ENCODE data around the gene SLC10A7.

SLC10A7 gene

GRCh38 chr4:146495269-146495668, 26.5 kb downstream of the SLC10A7 start:
- no peak for DNase-seq (ENCODE audit: low read depth in 2 of 2)

GRCh38 chr4:146494143-146494542, 27.6 kb downstream of the SLC10A7 start:
- no peak for DNase-seq (ENCODE audit: low read depth in 2 of 2)

DNA sequence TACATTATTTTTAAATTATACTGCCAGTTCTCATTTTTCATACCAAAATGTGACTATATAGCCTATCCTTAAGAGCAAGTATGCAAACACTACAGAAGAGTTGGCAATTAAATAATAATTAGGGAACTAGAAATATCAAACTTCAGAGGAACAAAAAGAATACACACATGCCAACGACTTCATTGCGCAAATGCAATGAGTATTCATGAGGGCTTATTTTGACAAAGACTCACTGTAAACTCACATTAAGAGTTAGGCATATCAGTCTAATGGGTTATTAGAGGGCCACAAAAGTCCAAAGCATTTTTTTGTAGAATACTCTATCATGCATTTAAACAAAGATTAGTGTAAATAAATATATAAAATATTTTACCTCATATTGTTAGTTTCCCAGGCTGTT, 31.6 kb downstream of the SLC10A7 start:
- no peak for DNase-seq (ENCODE audit: low read depth in 2 of 2)

DNA sequence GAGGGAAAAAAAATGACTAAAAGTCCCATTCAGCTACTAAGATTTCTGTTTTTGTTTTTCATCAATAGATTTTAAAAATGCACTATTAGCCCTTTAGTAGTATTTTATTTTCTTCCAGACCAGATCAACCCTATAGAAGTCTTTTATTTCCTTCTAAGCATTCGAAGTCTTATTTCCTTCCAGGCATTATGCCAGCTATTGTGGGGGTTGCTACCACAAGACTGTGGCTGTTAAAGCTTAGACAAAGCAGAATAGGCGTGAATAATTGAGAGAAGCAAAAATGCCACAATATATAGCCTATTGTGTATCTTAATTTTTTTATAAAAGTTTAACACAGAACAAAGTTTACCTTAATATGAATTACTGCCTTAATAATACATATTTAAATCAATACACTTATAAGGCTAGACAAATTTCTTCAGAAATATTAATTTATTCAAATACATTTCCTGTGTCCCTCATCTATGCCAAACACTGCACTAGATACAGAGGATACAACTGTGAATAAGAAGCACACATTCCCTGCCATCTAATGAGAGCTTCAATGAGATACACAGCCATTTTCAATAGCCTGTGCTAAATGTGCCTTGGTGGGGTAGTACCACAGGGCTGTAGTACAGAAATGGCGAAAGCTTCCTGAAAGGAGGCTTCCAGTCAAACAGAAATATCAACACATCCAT, 33.1 kb downstream of the SLC10A7 start:
- DNase-seq (ENCODE audit: low read depth in 2 of 2) = no peak

DNA sequence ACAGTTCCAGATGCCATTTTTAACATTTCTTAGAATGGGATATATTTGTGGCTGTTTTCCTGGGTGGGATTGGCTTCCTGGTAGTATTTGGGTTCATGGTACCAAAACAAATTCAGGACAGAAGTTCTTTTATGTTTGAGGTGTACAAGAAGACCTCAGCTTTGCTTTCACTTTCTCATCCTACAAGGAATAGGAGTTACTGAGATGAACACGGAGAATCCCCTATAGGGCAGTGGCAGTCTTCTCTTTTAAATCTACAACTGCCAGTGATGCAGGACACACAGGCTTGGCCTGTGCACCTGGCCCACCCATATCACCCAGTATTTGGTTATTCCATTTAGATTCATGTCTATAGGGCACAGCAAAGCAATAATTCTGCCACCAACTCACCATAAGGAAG, 35.2 kb downstream of the SLC10A7 start:
- DNase-seq (ENCODE audit: low read depth in 2 of 2) = no peak

DNA sequence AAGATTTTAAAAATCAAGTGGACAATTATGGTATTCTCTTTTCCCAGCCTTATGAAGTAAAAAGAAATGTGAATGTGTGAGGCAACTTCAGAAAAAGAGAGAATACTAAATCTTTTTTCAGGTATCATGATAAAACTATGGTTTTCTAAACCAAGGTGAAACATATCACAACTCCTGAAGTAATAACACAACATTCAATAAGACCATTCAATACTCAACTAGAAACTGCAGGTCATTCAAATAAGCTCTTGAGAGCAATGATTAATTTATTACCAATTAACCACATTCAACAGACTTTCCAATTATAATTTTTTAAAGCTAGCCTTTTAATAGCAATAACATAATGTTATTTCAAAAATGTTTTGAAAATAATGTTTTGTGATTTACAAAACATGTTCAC, 35.8 kb downstream of the SLC10A7 start:
- no peak for DNase-seq (ENCODE audit: low read depth in 2 of 2)

- DNase-seq (ENCODE audit: low read depth in 2 of 2) = no peak
Observed at GRCh38 chr4:146482788-146483187, 39.0 kb downstream of the SLC10A7 start.

GRCh38 chr4:146481246-146481645, 40.5 kb downstream of the SLC10A7 start:
- no peak for DNase-seq (ENCODE audit: low read depth in 2 of 2)

GRCh38 chr4:146478009-146478408, 43.7 kb downstream of the SLC10A7 start:
- no peak for DNase-seq (ENCODE audit: low read depth in 2 of 2)

- DNase-seq (ENCODE audit: low read depth in 2 of 2) = no peak
Observed at GRCh38 chr4:146477054-146477453, 44.7 kb downstream of the SLC10A7 start.

- DNase-seq (ENCODE audit: low read depth in 2 of 2) = no peak
Observed at GRCh38 chr4:146472404-146472803, 49.3 kb downstream of the SLC10A7 start.

GRCh38 chr4:146470604-146471003, 51.1 kb downstream of the SLC10A7 start:
- DNase-seq (ENCODE audit: low read depth in 2 of 2) = no peak

- no peak for DNase-seq (ENCODE audit: low read depth in 2 of 2)
Observed at GRCh38 chr4:146469022-146469421, 52.7 kb downstream of the SLC10A7 start.

- no peak for DNase-seq (ENCODE audit: low read depth in 2 of 2)
Observed at GRCh38 chr4:146465628-146466027, 56.1 kb downstream of the SLC10A7 start.

GRCh38 chr4:146462251-146462650, 59.5 kb downstream of the SLC10A7 start:
- DNase-seq (ENCODE audit: low read depth in 2 of 2) = no peak

- DNase-seq (ENCODE audit: low read depth in 2 of 2) = no peak
Observed at GRCh38 chr4:146458594-146458993, 63.1 kb downstream of the SLC10A7 start.

- no peak for DNase-seq (ENCODE audit: low read depth in 2 of 2)
Observed at GRCh38 chr4:146456681-146457080, 65.1 kb downstream of the SLC10A7 start.

DNA sequence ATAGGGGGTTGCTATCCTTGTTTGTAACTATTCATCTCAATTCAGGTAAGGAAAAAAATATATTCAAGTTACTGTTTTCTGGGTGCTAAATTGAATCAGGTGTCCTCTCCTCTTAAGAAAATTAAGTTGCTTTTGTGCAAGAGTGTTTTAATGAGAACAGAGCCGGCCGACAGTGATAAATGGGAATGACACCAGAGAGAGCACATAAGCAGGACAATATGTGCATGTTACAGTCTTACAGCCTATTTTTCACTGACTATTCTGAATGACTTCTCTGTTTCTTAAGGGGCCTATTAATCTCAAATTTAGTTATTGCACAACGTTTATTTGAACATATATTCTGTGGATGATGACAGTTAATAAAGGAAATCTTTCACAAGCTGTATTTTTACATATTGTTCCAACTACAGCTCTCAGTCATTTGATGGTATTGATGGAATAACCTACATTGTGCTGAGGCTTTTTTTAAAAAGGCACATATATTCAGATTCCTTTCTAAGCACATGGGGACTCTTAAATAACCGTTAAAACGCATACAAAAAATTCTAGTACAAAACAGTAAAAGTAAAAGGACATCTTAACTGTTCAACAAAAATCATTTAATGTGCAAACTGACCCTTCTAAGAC, 68.4 kb downstream of the SLC10A7 start:
- DNase-seq (ENCODE audit: low read depth in 2 of 2) = no peak

DNA sequence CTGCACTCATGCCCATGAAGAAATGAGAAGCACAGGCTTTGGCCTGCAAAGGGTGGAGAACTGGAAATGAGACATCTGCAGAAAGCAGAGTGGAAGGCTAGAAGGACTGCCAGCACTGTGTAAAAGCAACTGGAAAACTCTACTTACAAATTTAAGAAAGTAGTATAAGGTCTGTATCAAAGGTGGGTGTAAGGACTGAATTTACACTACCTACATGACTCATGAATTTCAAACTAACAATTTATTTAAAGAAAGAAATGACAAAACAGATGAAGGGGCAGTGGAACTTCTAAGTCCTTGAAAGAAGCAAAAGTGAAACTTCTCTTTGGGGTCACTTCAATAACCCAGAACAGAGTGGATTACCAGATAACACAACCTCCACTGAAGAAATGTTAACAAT, 71.2 kb downstream of the SLC10A7 start:
- no peak for DNase-seq (ENCODE audit: low read depth in 2 of 2)

DNA sequence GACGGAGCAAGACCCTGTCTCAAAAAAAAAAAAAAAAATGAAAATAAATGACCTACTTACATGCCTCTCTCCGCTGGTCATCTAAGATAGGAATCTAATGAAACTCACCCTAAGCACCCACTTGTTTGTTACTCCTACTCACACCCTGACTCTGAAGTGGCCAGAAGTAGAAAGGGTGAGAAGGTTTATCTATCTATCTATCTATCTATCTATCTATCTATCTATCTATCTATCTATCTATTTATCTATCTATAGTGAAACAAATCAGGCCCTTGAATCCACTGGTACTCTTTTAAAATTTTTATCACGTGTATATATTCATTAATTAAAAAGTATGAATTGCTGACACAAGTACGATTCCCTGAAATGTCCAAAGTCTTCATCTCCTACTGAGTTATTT, 75.2 kb downstream of the SLC10A7 start:
- DNase-seq (ENCODE audit: low read depth in 2 of 2) = no peak

DNA sequence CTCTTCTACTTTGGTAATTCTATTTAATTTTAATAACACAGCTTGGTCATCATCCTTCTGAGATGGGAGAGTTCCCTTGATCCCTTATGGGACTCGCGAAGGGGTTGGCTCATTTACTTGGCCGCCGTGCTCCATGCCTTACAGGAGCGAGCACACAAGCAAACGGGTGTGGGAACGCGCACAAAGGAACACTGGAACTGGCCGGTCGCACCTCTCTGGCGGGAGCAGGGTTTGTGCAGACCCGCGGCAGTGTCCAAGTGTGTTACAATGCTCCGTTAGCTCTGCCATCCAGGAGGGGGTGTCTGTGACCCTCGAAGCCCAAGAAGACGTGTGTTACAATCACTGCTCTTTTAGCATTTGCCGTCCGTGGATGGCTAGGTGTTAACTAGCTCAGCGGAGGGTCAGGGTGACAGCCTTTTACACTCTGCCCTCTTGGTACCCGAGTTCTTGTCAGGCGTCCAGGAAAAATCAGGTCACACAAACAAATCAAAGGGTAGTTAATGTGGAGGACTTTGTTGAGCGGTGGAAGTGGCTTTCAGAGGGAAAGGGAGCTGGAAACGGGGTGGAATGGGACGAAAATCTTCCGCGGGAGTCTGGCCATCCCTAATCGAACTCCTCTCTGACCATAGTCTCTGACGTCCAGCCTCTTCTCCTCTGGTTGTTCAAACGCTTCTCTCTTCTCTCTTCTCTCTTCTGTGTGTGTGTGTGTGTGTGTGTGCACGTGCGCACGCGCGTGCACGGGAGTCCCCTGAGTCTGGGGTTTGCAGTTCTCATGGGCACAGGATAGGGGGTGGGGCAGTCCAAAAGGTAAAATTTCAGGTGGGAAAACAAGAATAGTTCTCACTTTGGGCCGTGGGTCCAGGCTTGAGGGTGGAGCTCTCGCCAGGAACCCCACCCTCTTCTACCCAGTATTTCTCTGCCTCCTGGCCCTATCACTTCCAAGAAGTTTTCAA, 76.3 kb downstream of the SLC10A7 start:
- DNase-seq (ENCODE audit: low read depth in 2 of 2) = no peak

DNA sequence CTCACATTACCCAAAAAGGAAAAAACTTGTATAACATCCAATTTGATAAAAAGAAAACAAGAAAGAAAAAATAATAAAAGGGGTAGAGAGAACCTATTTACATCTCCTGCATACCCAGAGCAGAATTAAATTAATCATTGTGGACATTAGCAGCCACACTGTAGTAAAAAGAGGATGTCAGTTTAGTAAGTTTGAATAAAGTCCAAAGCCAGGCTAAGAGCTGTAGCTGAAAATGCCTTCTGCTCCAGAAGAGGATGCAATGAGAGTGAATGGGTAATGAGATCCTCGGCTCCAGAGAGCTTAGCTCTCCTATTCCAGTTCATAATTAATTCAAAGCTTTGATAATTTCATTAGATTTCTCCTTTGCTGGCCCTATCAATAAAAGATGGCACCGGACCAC, 78.2 kb downstream of the SLC10A7 start:
- DNase-seq (ENCODE audit: low read depth in 2 of 2) = no peak

- DNase-seq (ENCODE audit: low read depth in 2 of 2) = no peak
Observed at GRCh38 chr4:146442801-146443200, 78.9 kb downstream of the SLC10A7 start.

Data from stimulated activated CD4-positive, alpha-beta T cell treated with anti-CD3 and anti-CD28 coated beads, Interleukin-1b, Interleukin-23, amount 100 ng/mL, for 4 hours (primary cell).